Smooth muscle cell (in vitro differentiated cells): Measurements from ENCODE around the gene SLX9. TPM values are rescaled to one million over a fixed set of nuclear protein-coding genes. Genes with fewer than 3 reads are reported as not detected.
A peak's percentile ranks its signal among the peaks of the same experiment; 100 is the strongest.

Source experiments
- DNase-seq: peaks from one replicate; lab custom pipeline; 2025; ENCODE audit not compliant: unreplicated experiment; lab: John Stamatoyannopoulos, UW
- H2AFZ ChIP-seq: fragments of 200-600 bp; sonication (generic); 2 replicates; pipeline ENCODE4 v1.6.0; 2016; ENCODE audit warnings: antibody characterized with exemption, low read depth, mild to moderate bottlenecking
- H3F3A ChIP-seq: fragments of 200-600 bp; sonication (generic); 2 replicates; pipeline ENCODE4 v1.6.0; 2017; ENCODE audit warnings: antibody characterized with exemption, low read depth
- H3K27ac ChIP-seq: fragments of 200-600 bp; sonication (generic); 2 replicates; pipeline ENCODE4 v1.5.1; 2016; ENCODE audit warnings: low read depth, mild to moderate bottlenecking
- H3K27me3 ChIP-seq: fragments of 200-600 bp; sonication (generic); 2 replicates; pipeline ENCODE4 v1.6.1; 2016; ENCODE audit warnings: low read depth, mild to moderate bottlenecking
- H3K36me3 ChIP-seq: fragments of 200-600 bp; sonication (generic); 2 replicates; pipeline ENCODE4 v1.5.1; 2016; ENCODE audit warnings: low read depth
- H3K4me1 ChIP-seq: fragments of 200-600 bp; sonication (generic); 2 replicates; pipeline ENCODE4 v1.5.1; 2016; ENCODE audit warnings: low read depth
- H3K4me2 ChIP-seq: fragments of 200-600 bp; sonication (generic); 2 replicates; pipeline ENCODE4 v1.6.0; 2016; ENCODE audit warnings: mild to moderate bottlenecking
- H3K4me3 ChIP-seq: fragments of 200-600 bp; sonication (generic); 2 replicates; pipeline ENCODE4 v1.5.1; 2016; ENCODE audit warnings: mild to moderate bottlenecking
- H3K79me2 ChIP-seq: fragments of 200-600 bp; sonication (generic); 2 replicates; pipeline ENCODE4 v1.6.0; 2016; ENCODE audit warnings: low read depth, mild to moderate bottlenecking
- H3K9ac ChIP-seq: fragments of 200-600 bp; sonication (generic); 2 replicates; pipeline ENCODE4 v1.6.0; 2016; ENCODE audit warnings: low read depth
- H3K9me3 ChIP-seq: fragments of 200-600 bp; sonication (generic); replicated peaks from 2 replicates; pipeline ENCODE4 v1.5.1; 2016; ENCODE audit warnings: low read depth
- H4K20me1 ChIP-seq: fragments of 200-600 bp; sonication (generic); 2 replicates; pipeline ENCODE4 v1.6.0; 2016; ENCODE audit warnings: low read depth
- WGBS: methylation state at CpG from one replicate; pipeline ENCODE4 v1.1.7; 2016; ENCODE audit warnings: low lambda C conversion rate; 5-methylcytosine and 5-hydroxymethylcytosine counted together
- polyA plus RNA-seq: library from polyadenylated mRNA; unstranded; fragments of >200 nt; fragmentation: Nextera tagmentation; extraction: Ambion mirVana; gene quantifications from 2 replicates; pipeline ENCODE4 v1.2.1, GENCODE V29; 2016
- total RNA-seq: library from RNA; depleted of rRNA; stranded (reverse); fragments of >200 nt; gene quantifications from 2 replicates; pipeline ENCODE4 v1.2.3, GENCODE V29; 2014
- TF ChIP-seq, protein P1 (sequence below): fragments of 200-600 bp; sonication (generic); IDR thresholded peaks from 2 replicates; pipeline ENCODE4 v1.5.1; 2017; ENCODE audit warnings: borderline replicate concordance, mild to moderate bottlenecking, antibody characterized with exemption; ENCODE audit not compliant: insufficient read depth, poor library complexity, severe bottlenecking

Gene SLX9
- total and polyA plus RNA-seq, 2 experiments from 2014 or later, result 13.9 to 26.6 TPM

GRCh38 chr21:44972821-44973220 lies 33.0 kb downstream of the SLX9 start:
- TF ChIP-seq, protein P1, sequence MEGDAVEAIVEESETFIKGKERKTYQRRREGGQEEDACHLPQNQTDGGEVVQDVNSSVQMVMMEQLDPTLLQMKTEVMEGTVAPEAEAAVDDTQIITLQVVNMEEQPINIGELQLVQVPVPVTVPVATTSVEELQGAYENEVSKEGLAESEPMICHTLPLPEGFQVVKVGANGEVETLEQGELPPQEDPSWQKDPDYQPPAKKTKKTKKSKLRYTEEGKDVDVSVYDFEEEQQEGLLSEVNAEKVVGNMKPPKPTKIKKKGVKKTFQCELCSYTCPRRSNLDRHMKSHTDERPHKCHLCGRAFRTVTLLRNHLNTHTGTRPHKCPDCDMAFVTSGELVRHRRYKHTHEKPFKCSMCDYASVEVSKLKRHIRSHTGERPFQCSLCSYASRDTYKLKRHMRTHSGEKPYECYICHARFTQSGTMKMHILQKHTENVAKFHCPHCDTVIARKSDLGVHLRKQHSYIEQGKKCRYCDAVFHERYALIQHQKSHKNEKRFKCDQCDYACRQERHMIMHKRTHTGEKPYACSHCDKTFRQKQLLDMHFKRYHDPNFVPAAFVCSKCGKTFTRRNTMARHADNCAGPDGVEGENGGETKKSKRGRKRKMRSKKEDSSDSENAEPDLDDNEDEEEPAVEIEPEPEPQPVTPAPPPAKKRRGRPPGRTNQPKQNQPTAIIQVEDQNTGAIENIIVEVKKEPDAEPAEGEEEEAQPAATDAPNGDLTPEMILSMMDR, result no peak
- no peak overlapping the region for H2AFZ ChIP-seq
- H3K27me3 ChIP-seq, result no peaks in the 10 kb centered on the region
- H4K20me1 ChIP-seq, result no peaks in the 10 kb centered on the region
- no peak for DNase-seq
- no peaks in the 10 kb centered on the region for H3K9me3 ChIP-seq
- peak overlapping the region; percentile 28 for H3K27ac ChIP-seq
- peaks cover 11% of the 10 kb centered on the region for H3F3A ChIP-seq
- peaks cover 4% of the 10 kb centered on the region for H3K79me2 ChIP-seq
- no peaks in the 10 kb centered on the region for H3K36me3 ChIP-seq
- H3K4me2 ChIP-seq, result peak overlapping the region; percentile 17
- peaks cover 12% of the 10 kb centered on the region for H3K4me1 ChIP-seq
- no peak overlapping the region for H3K4me3 ChIP-seq
- no peak overlapping the region for H3K9ac ChIP-seq
- 67% methylated on average over 16 of the region's 16 CpGs for WGBS

DNA sequence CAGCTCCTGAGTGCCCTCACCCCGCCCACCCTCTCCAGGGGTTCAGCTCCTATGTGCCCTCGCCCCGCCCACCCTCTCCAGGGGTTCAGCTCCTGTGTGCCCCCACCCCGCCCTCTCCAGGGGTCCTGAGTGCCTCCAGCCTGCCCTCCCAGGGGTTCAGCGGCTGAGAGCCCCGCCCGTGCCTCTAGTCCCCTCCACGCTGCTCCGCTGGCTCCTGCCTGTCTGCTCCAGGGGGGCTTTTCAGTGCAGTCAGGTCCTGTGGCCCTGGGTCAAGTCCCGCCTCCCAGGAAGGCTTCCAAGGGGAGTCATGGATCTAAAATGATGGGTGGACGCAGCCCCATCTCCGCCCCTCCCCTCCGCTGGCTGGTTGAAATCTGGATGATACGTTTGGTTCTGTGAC lies 33.8 kb downstream of the SLX9 start:
- no peaks in the 10 kb centered on the region for H3K36me3 ChIP-seq
- 99% methylated on average over 10 of the region's 14 CpGs for WGBS
- no peaks in the 10 kb centered on the region for H4K20me1 ChIP-seq
- H2AFZ ChIP-seq, result no peak overlapping the region
- no peak overlapping the region for H3K4me2 ChIP-seq
- H3K27me3 ChIP-seq, result no peaks in the 10 kb centered on the region
- H3K79me2 ChIP-seq, result peaks cover 4% of the 10 kb centered on the region
- TF ChIP-seq, protein P1, result no peak
- no peak overlapping the region for H3K9ac ChIP-seq
- H3K27ac ChIP-seq, result no peak overlapping the region
- DNase-seq, result no peak
- no peak overlapping the region for H3K4me3 ChIP-seq
- peaks cover 12% of the 10 kb centered on the region for H3K4me1 ChIP-seq
- H3K9me3 ChIP-seq, result no peaks in the 10 kb centered on the region
- H3F3A ChIP-seq, result peaks cover 11% of the 10 kb centered on the region

- H3K9me3 ChIP-seq, result no peaks in the 10 kb centered on the region
- no peak overlapping the region for H3K4me2 ChIP-seq
- no peaks in the 10 kb centered on the region for H4K20me1 ChIP-seq
- no peak for DNase-seq
- H3K4me1 ChIP-seq, result peaks cover 8% of the 10 kb centered on the region
- no peak overlapping the region for H2AFZ ChIP-seq
- TF ChIP-seq, protein P1, result no peak
- 98% methylated on average over 17 of the region's 17 CpGs for WGBS
- peaks cover 4% of the 10 kb centered on the region for H3K79me2 ChIP-seq
- no peak overlapping the region for H3K4me3 ChIP-seq
- no peak overlapping the region for H3K9ac ChIP-seq
- H3K27me3 ChIP-seq, result no peaks in the 10 kb centered on the region
- peaks cover 7% of the 10 kb centered on the region for H3F3A ChIP-seq
- H3K36me3 ChIP-seq, result no peaks in the 10 kb centered on the region
- H3K27ac ChIP-seq, result no peak overlapping the region
Measured at GRCh38 chr21:44974676-44975075, 34.8 kb downstream of the SLX9 start.
